Stimulated activated CD4-positive, alpha-beta T cell treated with anti-CD3 and anti-CD28 coated beads, Interleukin-4, amount 100 ng/mL, for 24 hours (primary cell): ENCODE results near the gene ARHGAP15.

Source experiments
- DNase-seq: peaks from one replicate; pipeline ENCODE4 v3.0.0-alpha.2; 2020

The ARHGAP15 gene

GRCh38 chr2:143603846-143604565 lies 474.8 kb downstream of the ARHGAP15 start:
- no peak for DNase-seq

- DNase-seq = no peak
These were observed 475.3 kb downstream of the ARHGAP15 start for GRCh38 chr2:143604566-143604959.

GRCh38 chr2:143607231-143608062 lies 478.2 kb downstream of the ARHGAP15 start:
- DNase-seq = no peak

- DNase-seq = no peak
These were observed 478.8 kb downstream of the ARHGAP15 start for GRCh38 chr2:143608063-143608423.

- DNase-seq = no peak
These were observed 479.5 kb downstream of the ARHGAP15 start for GRCh38 chr2:143608758-143609157.

- no peak for DNase-seq
These were observed 482.1 kb downstream of the ARHGAP15 start for GRCh38 chr2:143611336-143611735.

- no peak for DNase-seq
These were observed 486.3 kb downstream of the ARHGAP15 start for GRCh38 chr2:143615562-143615961.

GRCh38 chr2:143616452-143616851 lies 487.2 kb downstream of the ARHGAP15 start:
- no peak for DNase-seq

- no peak for DNase-seq
These were observed 488.7 kb downstream of the ARHGAP15 start for GRCh38 chr2:143617803-143618415.

GRCh38 chr2:143622106-143622505 lies 492.9 kb downstream of the ARHGAP15 start:
- no peak for DNase-seq

GRCh38 chr2:143623231-143623908 lies 494.2 kb downstream of the ARHGAP15 start:
- DNase-seq = no peak

GRCh38 chr2:143623909-143624260 lies 494.7 kb downstream of the ARHGAP15 start:
- DNase-seq = no peak

GRCh38 chr2:143629340-143629739 lies 500.1 kb downstream of the ARHGAP15 start:
- DNase-seq = no peak

- DNase-seq = no peak
These were observed 503.6 kb downstream of the ARHGAP15 start for GRCh38 chr2:143632751-143633374.

- no peak for DNase-seq
These were observed 504.2 kb downstream of the ARHGAP15 start for GRCh38 chr2:143633419-143633818.

GRCh38 chr2:143635302-143635701 lies 506.1 kb downstream of the ARHGAP15 start:
- DNase-seq = no peak

GRCh38 chr2:143635936-143636335 lies 506.7 kb downstream of the ARHGAP15 start:
- DNase-seq = no peak

GRCh38 chr2:143640826-143641225 lies 511.6 kb downstream of the ARHGAP15 start:
- DNase-seq = no peak

- no peak for DNase-seq
These were observed 516.9 kb downstream of the ARHGAP15 start for GRCh38 chr2:143645921-143646645.

- no peak for DNase-seq
These were observed 520.1 kb downstream of the ARHGAP15 start for GRCh38 chr2:143649226-143649740.

GRCh38 chr2:143652692-143653091 lies 523.5 kb downstream of the ARHGAP15 start:
- no peak for DNase-seq

- no peak for DNase-seq
These were observed 539.0 kb downstream of the ARHGAP15 start for GRCh38 chr2:143668234-143668633.
